Stimulated activated effector memory CD8-positive, alpha-beta T cell treated with anti-CD3 and anti-CD28 coated beads, Interleukin-12 subunit alpha, Interleukin-12 subunit beta, amount 100 ng/mL, for 72 hours (primary cell): ENCODE measurements around the gene CACNA2D1.
"Not testable (repeated sequence)": the region's sequence is repeated elsewhere in the genome, so short reads cannot be mapped to it uniquely, and the experiment has no call there.

Source experiments
- ATAC-seq: fragments of 150-1000 bp; cut with Tn5 transposase; 2 replicates; pipeline ENCODE4 v1.10.0; 2021
- DNase-seq, 2 donors: peaks; one replicate each; pipeline ENCODE4 v3.0.0; 2021 to 2022; ENCODE audit warnings: low spot score in 2 of 2
- H3K27ac Mint-ChIP-seq: one replicate; pipeline ENCODE4 v1.8.0; 2022; ENCODE audit warnings: mild to moderate bottlenecking, mixed read lengths
- H3K36me3 Mint-ChIP-seq: one replicate; pipeline ENCODE4 v1.8.0; 2022; ENCODE audit warnings: mild to moderate bottlenecking, mixed read lengths
- H3K4me1 Mint-ChIP-seq: one replicate; pipeline ENCODE4 v1.8.0; 2022; ENCODE audit warnings: mixed read lengths
- H3K4me3 Mint-ChIP-seq: one replicate; pipeline ENCODE4 v1.8.0; 2022; ENCODE audit warnings: mild to moderate bottlenecking, mixed read lengths
- H3K9me3 Mint-ChIP-seq: one replicate; pipeline ENCODE4 v1.8.0; 2022; ENCODE audit warnings: mixed read lengths

The CACNA2D1 gene

DNA sequence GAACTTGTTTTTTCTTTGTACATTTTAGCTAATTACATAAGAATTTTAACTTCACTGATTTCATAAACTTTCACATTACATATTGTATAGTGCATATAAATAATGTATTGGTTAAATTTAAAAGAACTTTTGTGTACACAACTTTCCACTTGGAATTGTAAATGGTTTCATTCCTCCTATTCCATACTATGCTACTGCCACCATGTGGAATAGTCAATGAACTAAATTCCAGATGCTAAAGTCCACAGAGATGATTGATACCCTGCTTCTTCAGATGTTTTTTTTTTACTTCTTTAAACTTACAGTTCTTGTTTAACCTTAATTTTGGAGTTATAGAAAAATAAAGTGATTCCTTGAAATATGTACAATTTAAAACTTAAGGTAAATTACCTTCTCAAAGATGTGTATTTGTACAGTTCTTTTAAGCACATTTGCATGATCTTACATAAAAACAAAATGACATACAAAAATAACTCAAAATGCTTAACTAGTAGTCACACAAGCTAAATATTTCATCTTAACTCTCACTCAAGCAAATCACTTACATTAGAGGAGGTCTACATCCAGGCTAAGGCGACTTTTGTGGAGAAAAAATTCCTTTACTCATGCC, 426.1 kb downstream of the CACNA2D1 start:
- no peak for DNase-seq
- H3K4me3 Mint-ChIP-seq = no peak overlapping the region
- H3K27ac Mint-ChIP-seq = no peak overlapping the region
- no peaks in the 10 kb centered on the region for H3K4me1 Mint-ChIP-seq
- ATAC-seq = no peak
- no peaks in the 10 kb centered on the region for H3K9me3 Mint-ChIP-seq
- no peaks in the 10 kb centered on the region for H3K36me3 Mint-ChIP-seq

GRCh38 chr7:82015751-82016150, 427.8 kb downstream of the CACNA2D1 start:
- no peak for DNase-seq

DNA sequence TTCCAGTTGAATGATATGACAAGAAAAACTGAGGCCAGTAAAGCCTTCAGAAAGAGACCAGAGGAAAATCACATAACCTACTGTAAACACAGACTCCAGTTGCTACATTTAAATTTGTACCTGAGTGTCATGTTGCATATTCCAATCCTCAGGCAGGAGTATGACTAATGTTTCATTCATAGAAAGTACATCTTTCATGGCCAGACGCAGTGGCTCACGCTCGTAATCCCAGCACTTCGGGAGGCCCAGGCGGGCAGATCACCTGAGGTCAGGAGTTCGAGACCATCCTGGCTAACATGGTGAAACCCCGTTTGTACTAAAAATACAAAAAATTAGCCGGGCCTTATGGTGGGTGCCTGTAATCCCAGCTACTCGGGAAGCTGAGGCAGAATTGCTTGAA, 429.0 kb downstream of the CACNA2D1 start:
- H3K36me3 Mint-ChIP-seq, H3K4me3 Mint-ChIP-seq, DNase-seq, ATAC-seq, H3K4me1 Mint-ChIP-seq, H3K9me3 Mint-ChIP-seq, H3K27ac Mint-ChIP-seq: not testable (repeated sequence)

More at GRCh38 chr7:82015751-82016150, 427.8 kb downstream of the CACNA2D1 start:
- Mint-ChIP-seq H3K27ac (no peak overlapping the region), H3K4me1 (no peaks in the 10 kb centered on the region), H3K4me3 (no peak overlapping the region), H3K9me3 (no peaks in the 10 kb centered on the region), H3K36me3 (no peaks in the 10 kb centered on the region)
- no peak for ATAC-seq

- Mint-ChIP-seq H3K4me3 (no peak overlapping the region), H3K4me1 (no peaks in the 10 kb centered on the region), H3K36me3 (no peaks in the 10 kb centered on the region), H3K27ac (no peak overlapping the region), H3K9me3 (peaks cover 6% of the 10 kb centered on the region)
- DNase-seq = no peak
- no peak for ATAC-seq
Measured at GRCh38 chr7:82012453-82012852, 431.1 kb downstream of the CACNA2D1 start.

- no peaks in the 10 kb centered on the region for H3K4me1 Mint-ChIP-seq
Measured at GRCh38 chr7:82010416-82010815, 433.2 kb downstream of the CACNA2D1 start.

GRCh38 chr7:82007315-82007714, 436.3 kb downstream of the CACNA2D1 start:
- DNase-seq (no peak), ATAC-seq (no peak)
- peaks cover 11% of the 10 kb centered on the region for H3K9me3 Mint-ChIP-seq
- H3K4me1 Mint-ChIP-seq = no peaks in the 10 kb centered on the region
- no peak overlapping the region for H3K4me3 Mint-ChIP-seq
- H3K27ac Mint-ChIP-seq = no peak overlapping the region
- no peaks in the 10 kb centered on the region for H3K36me3 Mint-ChIP-seq

More at GRCh38 chr7:82010416-82010815, 433.2 kb downstream of the CACNA2D1 start:
- DNase-seq (no peak), ATAC-seq (no peak)
- Mint-ChIP-seq H3K9me3 (peaks cover 9% of the 10 kb centered on the region), H3K36me3 (no peaks in the 10 kb centered on the region), H3K4me3 (no peak overlapping the region), H3K27ac (no peak overlapping the region)

- peaks cover 10% of the 10 kb centered on the region for H3K9me3 Mint-ChIP-seq
- H3K27ac Mint-ChIP-seq = no peak overlapping the region
- H3K36me3 Mint-ChIP-seq = no peaks in the 10 kb centered on the region
- DNase-seq = no peak
- no peak for ATAC-seq
- H3K4me1 Mint-ChIP-seq = no peaks in the 10 kb centered on the region
- no peak overlapping the region for H3K4me3 Mint-ChIP-seq
Measured at GRCh38 chr7:82005056-82005455, 438.5 kb downstream of the CACNA2D1 start.

GRCh38 chr7:81993186-81993585, 450.4 kb downstream of the CACNA2D1 start:
- ATAC-seq (no peak), DNase-seq (no peak)
- H3K4me3 Mint-ChIP-seq = no peak overlapping the region
- H3K36me3 Mint-ChIP-seq = no peaks in the 10 kb centered on the region
- H3K4me1 Mint-ChIP-seq = no peaks in the 10 kb centered on the region
- no peak overlapping the region for H3K27ac Mint-ChIP-seq
- no peaks in the 10 kb centered on the region for H3K9me3 Mint-ChIP-seq

GRCh38 chr7:81990395-81990794, 453.2 kb downstream of the CACNA2D1 start:
- no peaks in the 10 kb centered on the region for H3K4me1 Mint-ChIP-seq
- no peaks in the 10 kb centered on the region for H3K36me3 Mint-ChIP-seq
- no peak overlapping the region for H3K27ac Mint-ChIP-seq
- no peak for DNase-seq
- ATAC-seq = no peak
- H3K4me3 Mint-ChIP-seq = no peak overlapping the region
- H3K9me3 Mint-ChIP-seq = no peaks in the 10 kb centered on the region

- H3K4me3 Mint-ChIP-seq = no peak overlapping the region
- no peaks in the 10 kb centered on the region for H3K4me1 Mint-ChIP-seq
- H3K9me3 Mint-ChIP-seq = peaks cover 2% of the 10 kb centered on the region
- no peaks in the 10 kb centered on the region for H3K36me3 Mint-ChIP-seq
- H3K27ac Mint-ChIP-seq = no peak overlapping the region
- ATAC-seq = no peak
- no peak for DNase-seq
Measured at GRCh38 chr7:81986723-81987470, 456.7 kb downstream of the CACNA2D1 start.

DNA sequence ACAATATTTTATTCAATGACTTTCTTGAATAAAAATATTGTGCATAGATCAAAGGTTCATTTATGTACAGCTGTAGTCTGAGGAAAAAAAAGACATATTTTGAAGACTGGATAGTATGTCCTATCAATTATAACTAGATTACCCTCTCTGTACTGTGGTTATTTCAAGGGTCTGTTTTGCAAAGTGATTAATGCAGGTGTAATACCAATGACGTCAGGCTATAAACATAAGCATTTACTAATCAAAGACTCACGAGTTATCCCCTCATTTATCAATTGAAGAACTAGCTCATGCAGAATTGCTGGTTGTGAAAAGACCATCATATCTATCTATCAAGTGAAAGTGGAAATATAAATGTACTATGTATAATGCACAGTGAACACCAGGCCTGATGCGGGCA, 460.2 kb downstream of the CACNA2D1 start:
- no peaks in the 10 kb centered on the region for H3K4me1 Mint-ChIP-seq
- H3K36me3 Mint-ChIP-seq = no peaks in the 10 kb centered on the region
- H3K9me3 Mint-ChIP-seq = peaks cover 13% of the 10 kb centered on the region
- ATAC-seq (no peak), DNase-seq (no peak)
- H3K27ac Mint-ChIP-seq = no peak overlapping the region
- no peak overlapping the region for H3K4me3 Mint-ChIP-seq

- DNase-seq (no peak), ATAC-seq (no peak)
- Mint-ChIP-seq H3K4me1 (no peaks in the 10 kb centered on the region), H3K4me3 (no peak overlapping the region), H3K27ac (no peak overlapping the region), H3K36me3 (no peaks in the 10 kb centered on the region), H3K9me3 (peaks cover 5% of the 10 kb centered on the region)
Measured at GRCh38 chr7:81973117-81973516, 470.5 kb downstream of the CACNA2D1 start.

GRCh38 chr7:81960026-81960425, 483.6 kb downstream of the CACNA2D1 start:
- Mint-ChIP-seq H3K4me1 (no peaks in the 10 kb centered on the region), H3K9me3 (peaks cover 16% of the 10 kb centered on the region), H3K4me3 (no peak overlapping the region), H3K27ac (no peak overlapping the region), H3K36me3 (no peaks in the 10 kb centered on the region)
- no peak for DNase-seq
- no peak for ATAC-seq

DNA sequence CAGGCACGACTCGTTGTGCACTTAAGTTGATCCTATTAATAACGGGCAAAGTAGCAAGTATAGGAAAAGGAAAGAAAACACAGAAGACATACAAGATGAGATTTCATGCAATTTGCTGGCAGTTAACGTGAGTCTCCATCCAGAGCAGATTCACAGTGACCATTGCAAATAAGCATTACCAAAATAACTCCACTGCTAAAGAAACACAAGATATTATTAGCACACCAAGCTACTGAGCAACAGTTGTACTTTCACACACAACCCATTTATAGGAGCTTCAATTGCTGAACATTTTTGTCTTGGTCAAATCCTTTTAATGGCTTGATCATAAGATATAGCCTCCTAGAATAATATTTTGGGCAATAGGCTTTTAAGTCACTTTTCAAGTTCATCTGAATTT, 486.1 kb downstream of the CACNA2D1 start:
- H3K4me3 Mint-ChIP-seq = no peak overlapping the region
- no peaks in the 10 kb centered on the region for H3K36me3 Mint-ChIP-seq
- DNase-seq = no peak
- peaks cover 14% of the 10 kb centered on the region for H3K9me3 Mint-ChIP-seq
- H3K4me1 Mint-ChIP-seq = no peaks in the 10 kb centered on the region
- no peak overlapping the region for H3K27ac Mint-ChIP-seq
- ATAC-seq = no peak

- H3K4me1 Mint-ChIP-seq = no peaks in the 10 kb centered on the region
- H3K36me3 Mint-ChIP-seq = no peaks in the 10 kb centered on the region
- ATAC-seq = no peak
- no peak overlapping the region for H3K27ac Mint-ChIP-seq
- H3K4me3 Mint-ChIP-seq = no peak overlapping the region
- no peak for DNase-seq
- H3K9me3 Mint-ChIP-seq = peaks cover 17% of the 10 kb centered on the region
Measured at GRCh38 chr7:81956520-81956919, 487.1 kb downstream of the CACNA2D1 start.

- ATAC-seq (no peak), DNase-seq (no peak)
- H3K9me3 Mint-ChIP-seq = peaks cover 15% of the 10 kb centered on the region
- no peak overlapping the region for H3K4me3 Mint-ChIP-seq
- no peaks in the 10 kb centered on the region for H3K4me1 Mint-ChIP-seq
- H3K36me3 Mint-ChIP-seq = no peaks in the 10 kb centered on the region
- H3K27ac Mint-ChIP-seq = no peak overlapping the region
Measured at GRCh38 chr7:81949306-81949705, 494.3 kb downstream of the CACNA2D1 start.
